Spinal cord (tissue), 4 donors: ENCODE measurements around the gene POMT2. TPM values are rescaled to one million over a fixed set of nuclear protein-coding genes. Genes with fewer than 3 reads are reported as not detected.

ENCODE experiments used
- polyA plus RNA-seq, 2 donors: library from polyadenylated mRNA; unstranded; fragments of 120-200 nt; gene quantifications; one replicate each; pipeline ENCODE4 v1.2.1, GENCODE V29; 2013; ENCODE audit not compliant: insufficient read length in 2 of 2
- small RNA-seq: library from RNA; depleted of rRNA; stranded (forward); fragments of <200 nt; gene quantifications from one replicate; pipeline ENCODE3, GENCODE V24; 2014; ENCODE audit warnings: low replicate concordance
- total RNA-seq, 2 donors: library from RNA; depleted of rRNA in 1 of 2; stranded (reverse); fragments of 120-200 nt in 1 of 2; fragments of >200 nt in 1 of 2; gene quantifications; one replicate each; pipeline versions ENCODE4 v1.2.3 to v1.2.4, GENCODE V29; 2013 to 2014

POMT2 gene
- total and polyA plus RNA-seq, 4 donors: 19.9 to 55.7 (median 31.2) TPM

Small RNA genes within 50 kb of the gene (small RNA-seq; reads per million reads assigned to genes)
- gene MIR1260A: not detected

Other genes starting within 250 kb of the POMT2 start
- 10 to 100 TPM; 35.2 to 38.0 TPM for gene CIPC, start 222.6 kb downstream of the POMT2 start, total RNA-seq
- 10 to 100 TPM; 38.7 to 39.2 TPM for gene CIPC, start 222.6 kb downstream of the POMT2 start, polyA plus RNA-seq
- 10 to 100 TPM in 1 of 2 donors, 1 to 10 TPM in 1; 5.6 to 11.5 TPM for gene ZDHHC22, start 179.1 kb downstream of the POMT2 start, total RNA-seq
- 10 to 100 TPM; 45.4 to 47.3 TPM for gene ZDHHC22, start 179.1 kb downstream of the POMT2 start, polyA plus RNA-seq
- gene TMEM63C, start 139.1 kb downstream of the POMT2 start, total RNA-seq: 10 to 100 TPM in 1 of 2 donors, 1 to 10 TPM in 1; 4.5 to 11.7 TPM
- gene TMEM63C, start 139.1 kb downstream of the POMT2 start, polyA plus RNA-seq: 10 to 100 TPM; 22.8 to 24.6 TPM
- 1 to 10 TPM; 2.6 to 9.6 TPM for gene NGB, start 49.7 kb downstream of the POMT2 start, total RNA-seq
- gene NGB, start 49.7 kb downstream of the POMT2 start, polyA plus RNA-seq: 10 to 100 TPM; 15.6 to 16.3 TPM
- 10 to 100 TPM in 1 of 2 donors, 1 to 10 TPM in 1; 6.7 to 26.3 TPM for gene GSTZ1, start 153 bp upstream of the POMT2 start, total RNA-seq
- gene GSTZ1, start 153 bp upstream of the POMT2 start, polyA plus RNA-seq: 10 to 100 TPM; 15.1 to 15.9 TPM
- 10 to 100 TPM; 16.8 to 28.5 TPM for gene TMED8, start 56.2 kb upstream of the POMT2 start, total RNA-seq
- gene TMED8, start 56.2 kb upstream of the POMT2 start, polyA plus RNA-seq: 10 to 100 TPM; 19.3 to 22.5 TPM
- 10 to 100 TPM in 1 of 2 donors, 1 to 10 TPM in 1; 4.2 to 10.3 TPM for gene SAMD15, start 56.5 kb upstream of the POMT2 start, total RNA-seq
- 1 to 10 TPM; 5.6 to 6.8 TPM for gene SAMD15, start 56.5 kb upstream of the POMT2 start, polyA plus RNA-seq
- gene NOXRED1, start 102.6 kb upstream of the POMT2 start, total RNA-seq: under 1 TPM; 0.50 to 0.61 TPM
- 1 to 10 TPM; 1.9 to 2.4 TPM for gene NOXRED1, start 102.6 kb upstream of the POMT2 start, polyA plus RNA-seq
- gene VIPAS39, start 136.7 kb upstream of the POMT2 start, total RNA-seq: 10 to 100 TPM; 21.9 to 27.9 TPM
- 10 to 100 TPM; 24.9 to 31.4 TPM for gene VIPAS39, start 136.7 kb upstream of the POMT2 start, polyA plus RNA-seq
- 100 to 1,000 TPM; 129 to 157 TPM for gene AHSA1, start 137.2 kb upstream of the POMT2 start, total RNA-seq
- 100 to 1,000 TPM; 223 to 227 TPM for gene AHSA1, start 137.2 kb upstream of the POMT2 start, polyA plus RNA-seq
- 1 to 10 TPM; 1.8 to 6.1 TPM for gene ISM2, start 177.9 kb upstream of the POMT2 start, total RNA-seq
- 1 to 10 TPM; 3.4 to 4.2 TPM for gene ISM2, start 177.9 kb upstream of the POMT2 start, polyA plus RNA-seq